RCC 7860 (cell line): Measurements from ENCODE around the gene FLOT2.
"Not testable (repeated sequence)": the region's sequence is repeated elsewhere in the genome, so short reads cannot be mapped to it uniquely, and the experiment has no call there.

ENCODE experiments used
- DNase-seq: peaks from one replicate; pipeline ENCODE4 v3.0.0-alpha.2; 2015; ENCODE audit warnings: low spot score
- FAIRE-seq: peaks from 2 replicates; lab custom pipeline; 2012; peaks lifted over from hg19 to GRCh38; lab: Jason Lieb, UNC

FLOT2 gene

DNA sequence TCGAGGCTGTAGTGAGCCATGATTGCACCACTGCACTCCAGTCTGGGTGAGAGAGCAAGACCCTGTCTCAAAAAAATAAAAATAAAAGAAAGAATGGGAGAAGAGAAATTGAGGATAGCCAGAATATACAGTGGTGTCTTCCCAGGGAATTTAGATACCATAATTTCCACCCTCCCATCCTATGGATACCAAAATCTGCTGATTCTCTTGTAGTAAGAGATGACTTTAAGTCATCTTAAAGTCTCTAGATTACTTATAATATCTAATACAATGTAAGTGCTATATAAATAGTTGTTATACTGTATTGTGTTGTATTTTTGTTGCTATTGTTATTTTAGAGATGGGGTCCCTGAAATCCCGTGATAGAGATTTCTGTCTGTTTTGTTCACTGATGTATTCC lies 44.2 kb downstream of the FLOT2 start:
- DNase-seq (no peak), FAIRE-seq (no peak)

DNA sequence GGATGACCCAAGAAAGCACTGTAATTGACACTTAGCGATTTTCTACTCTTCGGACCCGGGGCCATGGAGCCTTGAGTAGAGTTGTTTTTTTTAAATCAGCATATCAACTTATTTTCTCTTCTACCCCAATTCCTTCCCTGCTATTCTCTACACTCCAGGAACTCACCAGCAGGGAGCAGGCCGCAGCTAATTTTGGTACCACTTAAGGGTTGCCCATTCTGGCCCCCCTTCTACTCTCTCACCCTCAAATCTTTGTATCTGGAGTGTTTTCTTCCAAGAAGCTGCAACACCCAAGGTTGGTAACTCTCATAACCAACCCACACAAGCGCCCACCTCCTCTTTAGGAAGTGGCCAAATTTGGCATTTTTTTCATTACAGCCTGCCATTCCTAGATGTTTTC lies 48.3 kb downstream of the FLOT2 start:
- DNase-seq (no peak), FAIRE-seq (no peak)

DNA sequence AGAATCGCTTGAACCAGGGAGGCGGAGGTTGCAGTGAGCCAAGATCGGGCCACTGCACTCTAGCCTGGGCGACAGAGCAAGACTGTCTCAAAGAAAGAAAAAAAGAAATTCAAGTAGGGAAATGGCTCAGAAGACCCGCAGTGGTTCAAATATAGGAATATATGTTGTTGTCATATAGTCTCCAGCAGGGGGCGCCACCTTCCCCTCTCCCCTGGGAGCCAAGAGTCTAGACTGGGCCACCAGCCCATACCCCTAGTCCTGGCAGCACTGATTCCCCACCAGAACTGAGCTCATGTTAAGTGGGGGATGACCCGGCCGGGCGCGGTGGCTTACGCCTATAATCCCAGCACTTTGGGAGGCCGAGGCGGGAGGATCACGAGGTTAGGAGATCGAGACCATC lies 48.9 kb downstream of the FLOT2 start:
- not testable (repeated sequence) for FAIRE-seq, DNase-seq

DNA sequence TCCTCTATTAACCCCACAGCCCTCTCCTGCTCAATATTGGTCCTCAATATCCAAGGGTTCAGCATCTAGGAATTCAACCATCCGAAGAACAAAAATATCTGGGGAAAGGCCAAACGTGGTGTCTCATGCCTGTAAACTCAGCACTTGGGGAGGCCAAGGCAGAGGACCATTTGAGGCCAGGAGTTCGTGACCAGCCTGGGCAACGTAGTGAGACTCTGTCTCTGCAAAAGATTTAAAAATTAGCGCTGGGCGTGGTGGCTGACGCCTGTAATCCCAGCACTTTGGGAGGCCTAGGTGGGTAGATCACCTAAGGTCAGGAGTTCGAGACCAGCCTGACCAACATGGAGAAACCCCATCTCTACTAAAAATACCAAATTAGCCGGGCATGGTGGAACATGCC lies 50.8 kb downstream of the FLOT2 start:
- DNase-seq, FAIRE-seq: not testable (repeated sequence)

DNA sequence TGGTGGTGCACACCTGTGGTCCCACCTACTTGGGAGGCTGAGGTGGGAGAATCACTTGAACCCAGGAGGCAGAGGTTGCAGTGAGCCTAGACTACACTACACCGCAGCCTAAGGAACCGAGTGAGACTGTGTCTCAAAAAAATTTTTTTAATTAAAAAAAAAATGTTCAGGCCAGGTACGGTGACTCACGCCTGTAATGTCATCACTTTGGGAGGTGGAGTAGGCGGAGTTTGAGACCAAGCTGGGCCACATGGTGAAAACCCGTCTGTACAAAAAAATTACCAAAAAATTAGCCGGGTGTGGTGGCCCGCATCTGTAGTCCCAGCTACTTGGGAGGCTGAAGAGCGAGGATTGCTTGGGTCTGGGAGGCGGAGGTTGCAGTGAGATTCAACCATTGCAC lies 51.3 kb downstream of the FLOT2 start:
- FAIRE-seq = no peak
- no peak for DNase-seq

DNA sequence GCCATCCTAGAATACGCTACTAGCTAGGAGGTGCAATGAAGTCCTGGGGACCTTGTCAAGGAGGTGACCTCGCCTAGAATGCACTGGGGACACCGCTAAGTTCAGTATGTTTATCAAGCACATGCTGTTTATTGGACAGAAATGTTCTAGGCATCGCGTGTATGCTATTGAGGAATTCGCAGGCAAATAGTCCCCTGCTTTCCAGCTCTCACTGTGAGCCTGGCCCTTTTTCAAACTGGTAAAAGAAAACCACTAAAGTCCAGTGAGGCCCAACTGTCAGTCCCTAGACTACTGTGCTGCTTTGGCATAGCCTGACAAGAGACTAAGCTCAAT lies 53.8 kb downstream of the FLOT2 start:
- FAIRE-seq (no peak), DNase-seq (no peak)

DNA sequence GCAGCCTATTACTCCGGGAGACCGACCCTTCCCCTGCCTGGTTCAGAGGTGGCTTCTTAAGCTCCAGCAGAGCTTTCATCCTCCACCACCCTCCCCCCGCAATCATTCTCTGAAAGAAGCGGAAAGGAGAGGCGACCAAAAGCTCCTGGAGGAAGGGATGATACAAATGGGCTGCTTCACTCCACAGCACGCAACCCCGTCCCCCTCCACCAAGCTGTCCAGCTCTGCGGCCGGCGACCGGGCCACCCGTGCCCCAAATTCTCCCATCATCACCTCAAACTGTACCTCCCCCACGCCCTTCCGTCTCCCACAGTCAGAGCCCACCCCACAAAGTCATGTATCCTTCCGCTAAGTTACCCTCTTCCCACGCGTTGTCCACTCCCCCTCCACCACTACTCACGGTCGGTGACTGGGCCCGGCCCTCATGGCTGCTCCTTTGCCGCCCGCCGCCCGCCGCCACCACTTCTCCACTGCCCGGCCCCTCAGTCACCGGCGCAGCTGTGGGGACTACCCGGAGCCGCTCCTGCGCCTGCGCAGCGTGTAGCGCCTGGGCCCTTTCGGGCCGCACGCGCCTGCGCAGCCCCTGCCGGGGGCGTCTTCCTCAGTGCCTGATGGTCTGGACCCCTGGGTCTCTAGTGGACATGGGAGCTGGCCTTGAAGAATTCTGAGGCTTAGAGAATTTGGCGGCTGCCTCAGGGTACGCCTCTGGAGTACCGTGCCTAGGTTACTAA lies 55.1 kb downstream of the FLOT2 start, which contains the start of gene FAM222B:
FAM222B (minus strand) TSS at position 509 of the 731 bp plus-strand sequence. CDS start 76,123 bp downstream, outside the sequence.
- FAIRE-seq (no peak), DNase-seq (peak; percentile 69)

DNA sequence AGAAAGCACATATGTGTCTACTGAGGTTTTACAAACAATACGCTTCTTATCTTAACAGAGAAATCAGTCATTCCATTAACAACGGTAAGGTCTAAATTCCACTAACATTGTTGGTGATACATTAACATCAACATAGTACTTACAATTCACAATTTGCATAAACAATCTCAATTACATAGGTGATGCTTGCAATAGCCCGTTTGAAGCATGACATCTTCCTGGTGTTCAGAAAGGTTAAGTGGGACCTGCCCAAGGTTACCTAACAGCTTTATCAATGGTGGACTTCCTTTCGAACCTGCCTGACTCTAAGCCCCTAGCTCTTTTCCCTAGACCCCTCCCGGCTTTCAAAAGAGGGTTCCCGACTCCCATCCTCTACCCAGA lies 55.6 kb downstream of the FLOT2 start:
- FAIRE-seq = no peak

DNA sequence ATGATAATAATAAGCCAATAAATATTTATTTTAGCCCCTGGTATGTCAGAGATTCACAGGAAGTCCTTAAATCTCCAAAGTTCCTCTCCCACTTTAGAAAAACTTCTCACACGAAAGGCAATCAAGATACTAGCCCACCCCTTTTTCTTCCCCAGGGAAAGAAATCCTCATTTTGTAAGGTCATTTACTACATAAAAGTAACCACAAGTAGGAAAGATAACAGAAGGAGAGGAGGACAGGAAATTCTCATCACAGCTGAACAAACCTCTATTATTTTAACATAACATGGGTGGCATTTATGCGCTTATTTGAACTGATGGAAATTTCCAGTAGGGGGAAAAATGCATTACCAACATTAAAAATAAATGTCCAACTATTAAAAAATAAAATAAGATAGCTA lies 58.3 kb downstream of the FLOT2 start:
- FAIRE-seq (no peak), DNase-seq (no peak)

More for the DNA sequence above, 55.6 kb downstream of the FLOT2 start:
- DNase-seq = no peak

DNA sequence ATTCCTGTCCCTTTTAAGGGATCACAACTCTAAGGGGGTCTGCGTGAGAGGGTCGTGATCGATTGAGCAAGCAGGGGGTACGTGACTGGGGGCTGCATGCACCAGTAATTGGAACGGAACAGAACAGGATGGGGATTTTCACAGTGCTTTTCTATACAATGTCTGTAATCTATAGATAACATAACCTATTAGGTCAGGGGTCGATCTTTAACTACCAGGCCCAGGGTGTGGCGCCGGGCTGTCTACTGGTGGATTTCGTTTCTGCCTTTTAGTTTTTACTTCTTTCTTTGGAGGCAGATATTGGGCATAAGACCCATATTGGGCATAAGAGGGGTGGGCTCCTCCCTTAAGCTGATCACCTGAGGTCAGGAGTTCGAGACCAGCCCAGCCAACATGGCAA lies 61.0 kb downstream of the FLOT2 start:
- not testable (repeated sequence) for DNase-seq, FAIRE-seq

DNA sequence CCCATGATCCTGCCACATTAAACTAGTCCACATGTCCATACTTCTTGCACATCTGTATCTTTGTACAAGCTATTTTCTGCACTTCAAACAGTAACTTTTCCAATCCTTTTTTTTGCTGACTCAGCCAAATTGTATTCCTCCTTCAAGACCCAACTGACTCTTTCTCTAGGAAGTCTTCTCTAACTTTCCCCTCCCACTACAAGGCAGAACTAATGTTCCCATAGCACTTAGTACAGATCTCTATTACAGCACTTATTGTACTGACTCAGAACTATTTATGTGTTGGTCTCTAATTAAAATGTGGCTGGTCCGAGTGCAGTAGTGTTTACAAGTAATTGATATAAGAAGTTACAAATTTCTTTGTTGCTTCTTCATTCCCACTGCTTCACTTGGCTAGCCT lies 63.1 kb downstream of the FLOT2 start:
- DNase-seq = no peak
- FAIRE-seq = no peak
